GM21360 (cell line): Measurements from ENCODE around the gene SP3.
A peak's percentile ranks its signal among the peaks of the same experiment; 100 is the strongest.

Experiments
- ATAC-seq: cut with Tn5 transposase; IDR thresholded peaks from one replicate; pipeline ENCODE4 v1.9.1; 2021; ENCODE audit warnings: mild to moderate bottlenecking, moderate library complexity; ENCODE audit not compliant: unreplicated experiment

SP3 gene

GRCh38 chr2:173968551-173968950 lies 3.4 kb upstream of the SP3 start:
- ATAC-seq, result no peak

- no peak for ATAC-seq
These were observed 1.3 kb upstream of the SP3 start for GRCh38 chr2:173966274-173967098.

GRCh38 chr2:173964565-173965371 lies 405 bp downstream of the SP3 start:
- peak; percentile 15 for ATAC-seq

GRCh38 chr2:173963817-173964564 lies 1.2 kb downstream of the SP3 start:
- peak; percentile 44 for ATAC-seq

- ATAC-seq, result peak; percentile 13
These were observed 1.8 kb downstream of the SP3 start for GRCh38 chr2:173963323-173963816.

- ATAC-seq, result no peak
These were observed 2.5 kb downstream of the SP3 start for GRCh38 chr2:173962583-173963110.

GRCh38 chr2:173962031-173962430 lies 3.1 kb downstream of the SP3 start:
- no peak for ATAC-seq

- no peak for ATAC-seq
These were observed 3.8 kb downstream of the SP3 start for GRCh38 chr2:173961346-173961705.

- no peak for ATAC-seq
These were observed 5.3 kb downstream of the SP3 start for GRCh38 chr2:173959909-173960308.

GRCh38 chr2:173959358-173959884 lies 5.8 kb downstream of the SP3 start:
- ATAC-seq, result no peak

GRCh38 chr2:173958198-173958846 lies 6.9 kb downstream of the SP3 start:
- ATAC-seq, result no peak

GRCh38 chr2:173957517-173957916 lies 7.7 kb downstream of the SP3 start:
- ATAC-seq, result no peak

- no peak for ATAC-seq
These were observed 8.7 kb downstream of the SP3 start for GRCh38 chr2:173956454-173956853.

GRCh38 chr2:173955867-173956266 lies 9.3 kb downstream of the SP3 start:
- no peak for ATAC-seq

- ATAC-seq, result no peak
These were observed 10.2 kb downstream of the SP3 start for GRCh38 chr2:173955004-173955403.

- no peak for ATAC-seq
These were observed 12.1 kb downstream of the SP3 start for GRCh38 chr2:173953047-173953424.

- ATAC-seq, result no peak
These were observed 12.7 kb downstream of the SP3 start for GRCh38 chr2:173952267-173953046.

GRCh38 chr2:173948842-173949241 lies 16.3 kb downstream of the SP3 start:
- no peak for ATAC-seq

GRCh38 chr2:173948198-173948597 lies 17.0 kb downstream of the SP3 start:
- no peak for ATAC-seq

- no peak for ATAC-seq
These were observed 18.0 kb downstream of the SP3 start for GRCh38 chr2:173947131-173947530.
